ENCODE results near the gene FKRP.

DNA sequence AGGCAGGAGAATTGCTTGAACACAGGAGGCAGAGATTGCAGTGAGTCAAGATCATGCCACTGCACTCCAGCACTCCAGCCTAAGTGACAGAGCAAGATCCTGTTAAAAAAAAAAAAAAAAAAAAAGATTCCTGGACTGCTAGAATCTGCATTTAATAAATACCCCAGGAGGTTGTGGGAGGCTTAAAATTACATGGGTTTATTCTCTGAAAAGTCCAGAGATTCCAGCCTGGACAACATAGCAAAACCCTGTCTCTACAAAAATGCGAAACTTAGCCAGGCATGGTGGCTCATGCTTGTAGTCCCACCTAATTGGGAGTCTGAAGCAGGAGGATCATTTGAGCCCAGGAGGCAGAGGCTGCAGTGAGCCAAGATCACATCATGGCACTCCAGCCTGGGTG, 52.0 kb downstream of the FKRP start:
- TF ChIP-seq GATA2 (IDR thresholded peaks at IDR 0.05; ENCODE audit: low read depth, low read length) (no peak), GATA3 (IDR thresholded peaks at IDR 0.05; ENCODE audit: low read depth, low read length) (no peak)
